ENCODE data around the gene ACER3. TPM values are rescaled to one million over a fixed set of nuclear protein-coding genes. Genes with fewer than 3 reads are reported as not detected.

The ACER3 gene
- polyA plus RNA-seq, 1 donor from 2014 or later: 14.9 TPM

DNA sequence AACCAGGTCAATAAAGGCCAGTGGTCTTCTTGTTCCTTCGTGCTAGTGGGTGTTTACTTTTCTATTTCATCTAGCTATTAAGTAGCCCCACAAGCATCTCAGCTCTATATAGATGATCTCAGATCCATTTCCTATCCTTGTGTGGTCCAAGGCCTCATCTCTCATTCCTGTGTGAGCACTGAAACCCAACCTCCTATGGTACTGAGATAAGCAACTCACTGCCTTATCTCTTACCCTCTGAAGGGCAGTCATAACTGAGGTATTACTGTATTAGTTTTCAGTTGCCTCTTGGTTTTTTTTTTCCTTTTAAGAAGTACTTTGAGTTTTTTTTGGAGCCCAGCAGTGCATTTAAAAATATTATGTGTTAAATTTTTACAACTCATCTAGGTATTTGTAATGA, 28.3 kb downstream of the ACER3 start:
- Histone ChIP-seq H3K27ac (ENCODE audit: low read length) (no peak overlapping the region), H3K9me2 (ENCODE audit: insufficient read depth, low read length) (no peaks in the 10 kb centered on the region), H3K9ac (ENCODE audit: low read length) (no peak overlapping the region), H3K36me3 (ENCODE audit: insufficient read depth, low read length) (no peaks in the 10 kb centered on the region), H4K20me1 (ENCODE audit: insufficient read depth) (no peaks in the 10 kb centered on the region), H3F3A (ENCODE audit: insufficient read depth, low read length, poor library complexity, severe bottlenecking) (no peaks in the 10 kb centered on the region), H3K79me2 (replicated peaks; ENCODE audit: insufficient read depth, low read length) (peaks cover 3% of the 10 kb centered on the region), H3K9me3 (ENCODE audit: low read length) (no peaks in the 10 kb centered on the region), H2AFZ (ENCODE audit: low read depth, low read length) (no peak overlapping the region), H3K4me3 (ENCODE audit: low read length) (no peak overlapping the region), H3K27me3 (ENCODE audit: insufficient read depth, low read depth, low read length) (no peaks in the 10 kb centered on the region), H3K4me2 (ENCODE audit: low read length) (no peak overlapping the region)
- TF ChIP-seq, protein P1, sequence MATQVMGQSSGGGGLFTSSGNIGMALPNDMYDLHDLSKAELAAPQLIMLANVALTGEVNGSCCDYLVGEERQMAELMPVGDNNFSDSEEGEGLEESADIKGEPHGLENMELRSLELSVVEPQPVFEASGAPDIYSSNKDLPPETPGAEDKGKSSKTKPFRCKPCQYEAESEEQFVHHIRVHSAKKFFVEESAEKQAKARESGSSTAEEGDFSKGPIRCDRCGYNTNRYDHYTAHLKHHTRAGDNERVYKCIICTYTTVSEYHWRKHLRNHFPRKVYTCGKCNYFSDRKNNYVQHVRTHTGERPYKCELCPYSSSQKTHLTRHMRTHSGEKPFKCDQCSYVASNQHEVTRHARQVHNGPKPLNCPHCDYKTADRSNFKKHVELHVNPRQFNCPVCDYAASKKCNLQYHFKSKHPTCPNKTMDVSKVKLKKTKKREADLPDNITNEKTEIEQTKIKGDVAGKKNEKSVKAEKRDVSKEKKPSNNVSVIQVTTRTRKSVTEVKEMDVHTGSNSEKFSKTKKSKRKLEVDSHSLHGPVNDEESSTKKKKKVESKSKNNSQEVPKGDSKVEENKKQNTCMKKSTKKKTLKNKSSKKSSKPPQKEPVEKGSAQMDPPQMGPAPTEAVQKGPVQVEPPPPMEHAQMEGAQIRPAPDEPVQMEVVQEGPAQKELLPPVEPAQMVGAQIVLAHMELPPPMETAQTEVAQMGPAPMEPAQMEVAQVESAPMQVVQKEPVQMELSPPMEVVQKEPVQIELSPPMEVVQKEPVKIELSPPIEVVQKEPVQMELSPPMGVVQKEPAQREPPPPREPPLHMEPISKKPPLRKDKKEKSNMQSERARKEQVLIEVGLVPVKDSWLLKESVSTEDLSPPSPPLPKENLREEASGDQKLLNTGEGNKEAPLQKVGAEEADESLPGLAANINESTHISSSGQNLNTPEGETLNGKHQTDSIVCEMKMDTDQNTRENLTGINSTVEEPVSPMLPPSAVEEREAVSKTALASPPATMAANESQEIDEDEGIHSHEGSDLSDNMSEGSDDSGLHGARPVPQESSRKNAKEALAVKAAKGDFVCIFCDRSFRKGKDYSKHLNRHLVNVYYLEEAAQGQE (IDR thresholded peaks at IDR 0.05; ENCODE audit: borderline replicate concordance): no peak
- TF ChIP-seq MXI1 (conservative IDR thresholded peaks at IDR 0.05; ENCODE audit: poor library complexity, severe bottlenecking) (no peak), SMC3 (conservative IDR thresholded peaks at IDR 0.05; ENCODE audit: poor library complexity) (no peak), EZH2 (IDR thresholded peaks at IDR 0.05; ENCODE audit: borderline replicate concordance, insufficient read depth, low read length, poor library complexity, severe bottlenecking) (no peak), RAD21 (conservative IDR thresholded peaks at IDR 0.05) (no peak), POLR2AphosphoS5 (IDR thresholded peaks at IDR 0.05) (no peak), TAF1 (IDR thresholded peaks at IDR 0.05; ENCODE audit: low read depth) (no peak), EP300 (conservative IDR thresholded peaks at IDR 0.05; ENCODE audit: poor library complexity, severe bottlenecking) (no peak)
- TF ChIP-seq, protein P2, sequence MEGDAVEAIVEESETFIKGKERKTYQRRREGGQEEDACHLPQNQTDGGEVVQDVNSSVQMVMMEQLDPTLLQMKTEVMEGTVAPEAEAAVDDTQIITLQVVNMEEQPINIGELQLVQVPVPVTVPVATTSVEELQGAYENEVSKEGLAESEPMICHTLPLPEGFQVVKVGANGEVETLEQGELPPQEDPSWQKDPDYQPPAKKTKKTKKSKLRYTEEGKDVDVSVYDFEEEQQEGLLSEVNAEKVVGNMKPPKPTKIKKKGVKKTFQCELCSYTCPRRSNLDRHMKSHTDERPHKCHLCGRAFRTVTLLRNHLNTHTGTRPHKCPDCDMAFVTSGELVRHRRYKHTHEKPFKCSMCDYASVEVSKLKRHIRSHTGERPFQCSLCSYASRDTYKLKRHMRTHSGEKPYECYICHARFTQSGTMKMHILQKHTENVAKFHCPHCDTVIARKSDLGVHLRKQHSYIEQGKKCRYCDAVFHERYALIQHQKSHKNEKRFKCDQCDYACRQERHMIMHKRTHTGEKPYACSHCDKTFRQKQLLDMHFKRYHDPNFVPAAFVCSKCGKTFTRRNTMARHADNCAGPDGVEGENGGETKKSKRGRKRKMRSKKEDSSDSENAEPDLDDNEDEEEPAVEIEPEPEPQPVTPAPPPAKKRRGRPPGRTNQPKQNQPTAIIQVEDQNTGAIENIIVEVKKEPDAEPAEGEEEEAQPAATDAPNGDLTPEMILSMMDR (IDR thresholded peaks at IDR 0.05; ENCODE audit: poor library complexity, severe bottlenecking): no peak

DNA sequence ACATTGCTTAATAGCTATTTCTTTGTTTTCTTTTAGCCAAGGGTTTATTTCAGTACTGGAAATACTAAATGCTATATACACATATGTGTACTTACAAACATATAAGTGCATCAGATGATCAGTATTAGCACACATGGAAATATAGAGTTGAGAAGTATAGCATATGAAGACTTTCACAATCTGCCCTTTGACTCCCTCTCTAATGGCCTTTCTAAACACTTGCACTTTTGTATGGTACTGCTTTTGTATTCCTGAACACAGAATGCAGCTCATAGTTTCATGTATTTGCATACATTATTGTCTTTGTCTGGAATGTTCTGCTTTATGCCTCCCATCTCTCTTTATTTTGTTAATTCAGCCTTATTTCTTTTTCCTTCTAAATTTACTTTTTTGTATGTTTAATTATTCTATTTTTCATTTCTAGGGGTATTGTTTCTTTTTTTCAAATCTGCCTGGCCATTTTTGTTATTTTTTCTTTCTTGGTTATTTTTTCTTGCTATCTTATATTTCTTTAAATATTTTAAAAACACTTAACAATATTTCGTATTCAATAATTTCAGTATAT, 28.8 kb downstream of the ACER3 start:
- no peaks in the 10 kb centered on the region for H3K9me3 ChIP-seq (ENCODE audit: low read length)
- no peaks in the 10 kb centered on the region for H3K27me3 ChIP-seq (ENCODE audit: insufficient read depth, low read depth, low read length)
- no peak overlapping the region for H3K27ac ChIP-seq (ENCODE audit: low read length)
- no peak overlapping the region for H2AFZ ChIP-seq (ENCODE audit: low read depth, low read length)
- TF ChIP-seq TAF1 (IDR thresholded peaks at IDR 0.05; ENCODE audit: low read depth) (no peak), RAD21 (conservative IDR thresholded peaks at IDR 0.05) (no peak), SMC3 (conservative IDR thresholded peaks at IDR 0.05; ENCODE audit: poor library complexity) (no peak), POLR2AphosphoS5 (IDR thresholded peaks at IDR 0.05) (no peak), EZH2 (IDR thresholded peaks at IDR 0.05; ENCODE audit: borderline replicate concordance, insufficient read depth, low read length, poor library complexity, severe bottlenecking) (no peak)
- no peak overlapping the region for H3K4me3 ChIP-seq (ENCODE audit: low read length)
- no peak overlapping the region for H3K9ac ChIP-seq (ENCODE audit: low read length)
- no peaks in the 10 kb centered on the region for H3K9me2 ChIP-seq (ENCODE audit: insufficient read depth, low read length)
- no peaks in the 10 kb centered on the region for H3K36me3 ChIP-seq (ENCODE audit: insufficient read depth, low read length)
- no peak overlapping the region for H3K4me2 ChIP-seq (ENCODE audit: low read length)
- no peaks in the 10 kb centered on the region for H3F3A ChIP-seq (ENCODE audit: insufficient read depth, low read length, poor library complexity, severe bottlenecking)
- H4K20me1 ChIP-seq (ENCODE audit: insufficient read depth): no peaks in the 10 kb centered on the region
- H3K79me2 ChIP-seq (replicated peaks; ENCODE audit: insufficient read depth, low read length): peaks cover 3% of the 10 kb centered on the region
